ENCODE data around the gene HDAC4.

GRCh38 chr2:239101071-239101470, 299.7 kb downstream of the HDAC4 start:
- TF ChIP-seq, protein P1, sequence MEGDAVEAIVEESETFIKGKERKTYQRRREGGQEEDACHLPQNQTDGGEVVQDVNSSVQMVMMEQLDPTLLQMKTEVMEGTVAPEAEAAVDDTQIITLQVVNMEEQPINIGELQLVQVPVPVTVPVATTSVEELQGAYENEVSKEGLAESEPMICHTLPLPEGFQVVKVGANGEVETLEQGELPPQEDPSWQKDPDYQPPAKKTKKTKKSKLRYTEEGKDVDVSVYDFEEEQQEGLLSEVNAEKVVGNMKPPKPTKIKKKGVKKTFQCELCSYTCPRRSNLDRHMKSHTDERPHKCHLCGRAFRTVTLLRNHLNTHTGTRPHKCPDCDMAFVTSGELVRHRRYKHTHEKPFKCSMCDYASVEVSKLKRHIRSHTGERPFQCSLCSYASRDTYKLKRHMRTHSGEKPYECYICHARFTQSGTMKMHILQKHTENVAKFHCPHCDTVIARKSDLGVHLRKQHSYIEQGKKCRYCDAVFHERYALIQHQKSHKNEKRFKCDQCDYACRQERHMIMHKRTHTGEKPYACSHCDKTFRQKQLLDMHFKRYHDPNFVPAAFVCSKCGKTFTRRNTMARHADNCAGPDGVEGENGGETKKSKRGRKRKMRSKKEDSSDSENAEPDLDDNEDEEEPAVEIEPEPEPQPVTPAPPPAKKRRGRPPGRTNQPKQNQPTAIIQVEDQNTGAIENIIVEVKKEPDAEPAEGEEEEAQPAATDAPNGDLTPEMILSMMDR (IDR thresholded peaks at IDR 0.05; ENCODE audit: insufficient read depth, low read depth, low read length) = no peak
- no peak for TF ChIP-seq EZH2 (IDR thresholded peaks at IDR 0.05; ENCODE audit: insufficient read depth, low read length)
